Keratinocyte (primary cell): Measurements from ENCODE around the gene MYO1C. TPM values are rescaled to one million over a fixed set of nuclear protein-coding genes. Genes with fewer than 3 reads are reported as not detected.

Source experiments
- DNase-seq: peaks from one replicate; pipeline ENCODE4 v3.0.0-alpha.2; 2011; ENCODE audit warnings: low read depth, missing footprints, low spot score
- FAIRE-seq: peaks from 2 replicates; lab custom pipeline; 2011; peaks lifted over from hg19 to GRCh38; lab: Jason Lieb, UNC
- H2AFZ ChIP-seq: 2 replicates; pipeline ENCODE4 v1.6.0; 2012; ENCODE audit warnings: low read length, control low read depth, inconsistent platforms; ENCODE audit not compliant: control insufficient read depth
- H3K27ac ChIP-seq: 2 replicates; pipeline ENCODE4 v1.5.1; 2011; ENCODE audit warnings: low read length; ENCODE audit not compliant: control insufficient read depth, insufficient read depth
- H3K27me3 ChIP-seq: 3 replicates; pipeline ENCODE4 v1.6.0; 2011; ENCODE audit warnings: low read length; ENCODE audit not compliant: control insufficient read depth, insufficient read depth; ENCODE audit errors: extremely low read depth
- H3K36me3 ChIP-seq, 2 experiments: 2 replicates in 1 of 2; 3 replicates in 1 of 2; pipeline ENCODE4 v1.5.1; 2011; ENCODE audit warnings: low read length in 2 of 2, mild to moderate bottlenecking in 1 of 2; ENCODE audit not compliant: control insufficient read depth in 2 of 2, insufficient read depth in 2 of 2; ENCODE audit errors: extremely low read depth in 1 of 2
- H3K4me1 ChIP-seq: 3 replicates; pipeline ENCODE4 v1.5.1; 2011; ENCODE audit warnings: low read length; ENCODE audit not compliant: control insufficient read depth, insufficient read depth; ENCODE audit errors: extremely low read depth
- H3K4me2 ChIP-seq: 3 replicates; pipeline ENCODE4 v1.6.0; 2011; ENCODE audit warnings: low read depth, low read length; ENCODE audit not compliant: control insufficient read depth, insufficient read depth; ENCODE audit errors: extremely low read depth
- H3K4me3 ChIP-seq, 3 experiments: fragments of 200-600 bp in 1 of 3; sonication (generic) in 1 of 3; 2 replicates in 2 of 3; 3 replicates in 1 of 3; pipeline ENCODE4 v1.5.1; 2011 to 2016; ENCODE audit warnings: low read length in 3 of 3, mild to moderate bottlenecking in 3 of 3, control low read depth in 2 of 3, inconsistent platforms in 1 of 3, low read depth in 1 of 3, mixed read lengths in 1 of 3, mixed run types in 1 of 3, moderate library complexity in 1 of 3; ENCODE audit not compliant: control insufficient read depth in 2 of 3, insufficient read depth in 2 of 3; ENCODE audit errors: extremely low read depth in 1 of 3
- H3K79me2 ChIP-seq: 2 replicates; pipeline ENCODE4 v1.6.0; 2012; ENCODE audit warnings: low read length; ENCODE audit not compliant: control insufficient read depth, insufficient read depth
- H3K9ac ChIP-seq: 3 replicates; pipeline ENCODE4 v1.6.0; 2011; ENCODE audit warnings: low read length; ENCODE audit not compliant: control insufficient read depth, insufficient read depth; ENCODE audit errors: extremely low read depth
- H3K9me1 ChIP-seq: 3 replicates; pipeline ENCODE4 v1.6.0; 2011; ENCODE audit warnings: low read length; ENCODE audit not compliant: control insufficient read depth, insufficient read depth; ENCODE audit errors: extremely low read depth
- H3K9me3 ChIP-seq: 2 replicates; pipeline ENCODE4 v1.5.1; 2012; ENCODE audit warnings: low read depth, low read length; ENCODE audit not compliant: control insufficient read depth
- H4K20me1 ChIP-seq: 3 replicates; pipeline ENCODE4 v1.6.0; 2011; ENCODE audit warnings: low read length; ENCODE audit not compliant: control insufficient read depth, insufficient read depth; ENCODE audit errors: extremely low read depth
- EZH2 ChIP-seq: IDR thresholded peaks from one replicate; pipeline ENCODE4 v1.6.1; 2012; ENCODE audit warnings: inconsistent platforms, mild to moderate bottlenecking, low read length, moderate library complexity
- dilution Hi-C: fragments of 300-500 bp; cut with MboI; formaldehyde crosslinking; loops from one replicate; pipeline ENCODE4 v1.7.0; 2020; ENCODE audit warnings: low sequenced_read_pairs; ENCODE audit not compliant: extremely low pct_ligation_motif_present
- polyA plus RNA-seq, 5 experiments: library from polyadenylated mRNA; depleted of rRNA in 3 of 5; stranded (reverse) in 3 of 5; stranded (forward) in 1 of 5; unstranded in 1 of 5; fragments of >200 nt; gene quantifications; 1 replicate in 1 of 5; 2 replicates in 3 of 5; 3 replicates in 1 of 5; pipeline versions ENCODE4 v1.2.1 to v1.2.3, GENCODE V29; 2011 to 2012; ENCODE audit warnings: missing spikeins in 2 of 5, low read depth in 1 of 5, low replicate concordance in 1 of 5
- TF ChIP-seq, protein P1 (sequence below), 3 experiments: IDR thresholded peaks in 1 of 3; conservative IDR thresholded peaks in 1 of 3; optimal IDR thresholded peaks in 1 of 3; 2 replicates in 2 of 3; 3 replicates in 1 of 3; pipeline versions ENCODE3 to v1.5.1; 2011; ENCODE audit warnings: low read length in 3 of 3, mild to moderate bottlenecking in 3 of 3, moderate library complexity in 2 of 3, control low read depth in 1 of 3, inconsistent platforms in 1 of 3; ENCODE audit not compliant: insufficient read depth in 2 of 3; ENCODE audit errors: extremely low read depth in 1 of 3

Gene MYO1C
- polyA plus RNA-seq, 1 donor (not counting 4 experiments of a cell fraction or from before 2014, with no cell fraction given) = 101 TPM

DNA sequence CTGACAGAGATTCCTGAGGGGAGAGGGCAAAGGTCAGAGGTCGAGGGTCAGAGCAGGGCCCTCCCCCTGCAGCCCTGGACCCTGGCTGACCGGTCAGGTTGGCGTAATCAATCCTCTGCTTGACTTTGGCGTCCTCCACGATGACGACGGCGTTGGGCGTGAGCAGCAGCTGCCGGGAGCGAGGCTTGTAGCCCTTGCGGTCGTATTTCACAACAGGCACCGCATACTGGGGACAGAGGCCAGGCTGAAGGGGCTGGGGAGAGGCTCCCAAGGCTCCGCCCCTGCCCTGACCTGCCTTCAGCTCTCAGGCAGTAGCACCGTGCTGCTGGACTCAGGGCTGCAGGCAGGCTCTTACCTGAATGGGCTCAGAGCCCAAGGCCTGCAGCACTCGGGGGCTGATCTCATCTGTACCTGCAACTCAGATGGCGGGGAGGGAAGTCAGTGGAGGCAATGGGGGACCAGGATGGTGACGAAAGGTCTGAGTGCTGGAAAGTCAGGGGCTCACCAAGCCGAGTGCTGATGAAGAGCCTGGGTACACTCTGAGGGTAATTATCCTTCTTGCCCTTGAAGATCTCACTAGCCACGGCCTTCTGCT, 24.5 kb downstream of the MYO1C start:
- no peak for DNase-seq
- Histone ChIP-seq H3K9me3 (no peaks in the 10 kb centered on the region), H3K4me1 (no peaks in the 10 kb centered on the region), H3K4me3 (no peak overlapping the region), H3K79me2 (no peaks in the 10 kb centered on the region), H3K27ac (no peak overlapping the region), H3K36me3 (peaks cover 40 to 43% of the 10 kb centered on the region in 2 experiments), H3K9ac (no peak overlapping the region), H4K20me1 (no peaks in the 10 kb centered on the region), H3K4me2 (no peak overlapping the region), H3K9me1 (no peaks in the 10 kb centered on the region), H3K27me3 (no peaks in the 10 kb centered on the region), H2AFZ (no peak overlapping the region)
- dilution Hi-C loops = no loop called here
- TF ChIP-seq EZH2 = no peak
- TF ChIP-seq, protein P1, sequence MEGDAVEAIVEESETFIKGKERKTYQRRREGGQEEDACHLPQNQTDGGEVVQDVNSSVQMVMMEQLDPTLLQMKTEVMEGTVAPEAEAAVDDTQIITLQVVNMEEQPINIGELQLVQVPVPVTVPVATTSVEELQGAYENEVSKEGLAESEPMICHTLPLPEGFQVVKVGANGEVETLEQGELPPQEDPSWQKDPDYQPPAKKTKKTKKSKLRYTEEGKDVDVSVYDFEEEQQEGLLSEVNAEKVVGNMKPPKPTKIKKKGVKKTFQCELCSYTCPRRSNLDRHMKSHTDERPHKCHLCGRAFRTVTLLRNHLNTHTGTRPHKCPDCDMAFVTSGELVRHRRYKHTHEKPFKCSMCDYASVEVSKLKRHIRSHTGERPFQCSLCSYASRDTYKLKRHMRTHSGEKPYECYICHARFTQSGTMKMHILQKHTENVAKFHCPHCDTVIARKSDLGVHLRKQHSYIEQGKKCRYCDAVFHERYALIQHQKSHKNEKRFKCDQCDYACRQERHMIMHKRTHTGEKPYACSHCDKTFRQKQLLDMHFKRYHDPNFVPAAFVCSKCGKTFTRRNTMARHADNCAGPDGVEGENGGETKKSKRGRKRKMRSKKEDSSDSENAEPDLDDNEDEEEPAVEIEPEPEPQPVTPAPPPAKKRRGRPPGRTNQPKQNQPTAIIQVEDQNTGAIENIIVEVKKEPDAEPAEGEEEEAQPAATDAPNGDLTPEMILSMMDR (optimal IDR thresholded peaks at IDR 0.05 in 1 of 3, IDR thresholded peaks at IDR 0.05 in 1 of 3, conservative IDR thresholded peaks at IDR 0.05 in 1 of 3; ENCODE audit: extremely low read depth in 1 of 3, insufficient read depth in 2 of 3, low read length in 3 of 3) = no peak
- no peak for FAIRE-seq

DNA sequence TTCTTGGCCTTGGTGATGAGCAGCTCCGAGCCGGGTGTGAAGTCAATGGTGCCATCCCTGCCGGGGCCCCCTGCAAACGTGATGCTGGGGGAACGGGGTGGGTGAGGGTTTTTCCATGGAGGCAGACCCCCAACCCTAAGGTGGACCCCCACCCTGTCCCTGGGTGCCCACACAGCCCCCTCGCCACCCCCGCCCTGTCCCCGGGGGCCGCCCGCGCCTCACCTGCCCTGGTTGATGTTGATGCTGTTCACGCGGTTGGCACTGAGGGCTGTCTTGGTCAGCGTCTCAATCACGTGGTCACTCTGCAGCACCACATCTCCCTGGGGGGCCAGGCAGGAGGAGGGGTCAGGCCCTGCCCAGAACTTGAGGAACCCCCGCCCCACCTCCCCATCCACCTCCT, 25.2 kb downstream of the MYO1C start:
- Histone ChIP-seq H3K9me1 (no peaks in the 10 kb centered on the region), H2AFZ (no peak overlapping the region), H3K27ac (no peak overlapping the region), H3K4me2 (no peak overlapping the region), H3K36me3 (peaks cover 38 to 41% of the 10 kb centered on the region in 2 experiments), H3K79me2 (no peaks in the 10 kb centered on the region), H3K9ac (no peak overlapping the region), H4K20me1 (no peaks in the 10 kb centered on the region), H3K27me3 (no peaks in the 10 kb centered on the region), H3K9me3 (no peaks in the 10 kb centered on the region), H3K4me3 (no peak overlapping the region), H3K4me1 (no peaks in the 10 kb centered on the region)
- TF ChIP-seq, protein P1 (optimal IDR thresholded peaks at IDR 0.05 in 1 of 3, IDR thresholded peaks at IDR 0.05 in 1 of 3, conservative IDR thresholded peaks at IDR 0.05 in 1 of 3; ENCODE audit: extremely low read depth in 1 of 3, insufficient read depth in 2 of 3, low read length in 3 of 3) = no peak
- TF ChIP-seq EZH2 = no peak
- no peak for DNase-seq
- no peak for FAIRE-seq
- dilution Hi-C loops = no loop called here
